SK-N-SH (cell line): ENCODE results near the gene PLA2G2F. TPM values are rescaled to one million over a fixed set of nuclear protein-coding genes. Genes with fewer than 3 reads are reported as not detected.

Experiments
- CTCF ChIA-PET: fragments of 300-600, 350-600 bp; formaldehyde crosslinking; extraction: SDS; loops from one replicate; lab custom pipeline; 2021; lab: Yijun Ruan, JAX
- POLR2A ChIA-PET: fragments of 350-600 bp; sonication (Branson Sonifier 250); formaldehyde crosslinking; extraction: SDS; loops from one replicate; lab custom pipeline; 2020; ENCODE audit warnings: antibody characterized with exemption, inconsistent platforms; lab: Yijun Ruan, JAX
- DNase-seq: peaks from one replicate; pipeline ENCODE4 v3.0.0; 2012
- H2AFZ ChIP-seq: fragments of 200-600 bp; sonication (generic); 2 replicates; pipeline ENCODE4 v1.8.1; 2016; ENCODE audit warnings: antibody characterized with exemption, mild to moderate bottlenecking, low read depth
- H3F3A ChIP-seq: fragments of 200-600 bp; sonication (generic); replicated peaks from 2 replicates; pipeline ENCODE3; 2016; ENCODE audit warnings: antibody characterized with exemption, mild to moderate bottlenecking; ENCODE audit not compliant: insufficient read depth
- H3K27ac ChIP-seq, 2 experiments: fragments of 200-500 bp in 1 of 2; fragments of 200-600 bp in 1 of 2; sonication (Bioruptor generic) in 1 of 2; sonication (generic), shearing (Covaris generic) in 1 of 2; 2 replicates each; pipeline versions ENCODE4 v1.5.1 to v1.6.1; 2014 to 2016; ENCODE audit warnings: low read depth in 2 of 2, inconsistent platforms in 1 of 2, low read length in 1 of 2, mild to moderate bottlenecking in 1 of 2, mixed read lengths in 1 of 2
- H3K27me3 ChIP-seq: fragments of 200-600 bp; sonication (generic), shearing (Covaris generic); 2 replicates; pipeline ENCODE4 v1.6.1; 2016; ENCODE audit warnings: mixed run types; ENCODE audit not compliant: insufficient read depth
- H3K36me3 ChIP-seq, 2 experiments: fragments of 200-500 bp in 1 of 2; fragments of 200-600 bp in 1 of 2; sonication (Bioruptor generic) in 1 of 2; sonication (generic) in 1 of 2; replicated peaks in 1 of 2; 2 replicates each; pipeline versions ENCODE3 to v1.5.1; 2014 to 2016; ENCODE audit warnings: low read length in 1 of 2, mild to moderate bottlenecking in 1 of 2; ENCODE audit not compliant: insufficient read depth in 2 of 2, control insufficient read depth in 1 of 2
- H3K4me1 ChIP-seq, 2 experiments: fragments of 200-500 bp in 1 of 2; fragments of 200-600 bp in 1 of 2; sonication (Bioruptor generic) in 1 of 2; sonication (generic), shearing (Covaris generic) in 1 of 2; 2 replicates each; pipeline versions ENCODE4 v1.5.1 to v1.6.1; 2014 to 2016; ENCODE audit warnings: low read depth in 1 of 2, low read length in 1 of 2, mixed run types in 1 of 2; ENCODE audit not compliant: insufficient read depth in 2 of 2, control insufficient read depth in 1 of 2
- H3K4me2 ChIP-seq: fragments of 200-600 bp; sonication (generic), shearing (Covaris generic); 2 replicates; pipeline ENCODE4 v1.6.1; 2017; ENCODE audit warnings: mixed run types
- H3K4me3 ChIP-seq, 2 experiments: fragments of 200-500 bp in 1 of 2; fragments of 200-600 bp in 1 of 2; sonication (Bioruptor generic) in 1 of 2; sonication (generic), shearing (Covaris generic) in 1 of 2; 2 replicates each; pipeline versions ENCODE4 v1.5.1 to v1.8.1; 2014 to 2016; ENCODE audit warnings: low read depth in 2 of 2, inconsistent platforms in 1 of 2, low read length in 1 of 2, mild to moderate bottlenecking in 1 of 2, mixed read lengths in 1 of 2, moderate library complexity in 1 of 2
- H3K79me2 ChIP-seq: fragments of 200-600 bp; sonication (generic); 2 replicates; pipeline ENCODE4 v1.8.1; 2017; ENCODE audit warnings: mild to moderate bottlenecking; ENCODE audit not compliant: insufficient read depth
- H3K9ac ChIP-seq: fragments of 200-600 bp; sonication (generic); 2 replicates; pipeline ENCODE4 v1.6.1; 2017; ENCODE audit warnings: mixed run types
- H3K9me2 ChIP-seq: fragments of 200-600 bp; sonication (generic); 2 replicates; pipeline ENCODE4 v1.6.1; 2017; ENCODE audit warnings: mixed run types
- H3K9me3 ChIP-seq: fragments of 200-600 bp; sonication (generic); 2 replicates; pipeline ENCODE4 v1.6.1; 2017; ENCODE audit warnings: mixed run types, mild to moderate bottlenecking, moderate library complexity
- H4K20me1 ChIP-seq: fragments of 200-600 bp; sonication (generic); 2 replicates; pipeline ENCODE4 v1.6.1; 2017; ENCODE audit warnings: mild to moderate bottlenecking, mixed run types; ENCODE audit not compliant: insufficient read depth
- CHD2 ChIP-seq: fragments of 150-350 bp; IDR thresholded peaks from 2 replicates; pipeline ENCODE4 v1.6.1; 2018; ENCODE audit warnings: low read length; ENCODE audit not compliant: partially characterized antibody
- CTCF ChIP-seq: fragments of 200-600 bp; sonication (generic); IDR thresholded peaks from 2 replicates; pipeline ENCODE4 v1.6.1; 2017; ENCODE audit warnings: antibody characterized with exemption, mild to moderate bottlenecking, moderate library complexity
- ELF1 ChIP-seq: IDR thresholded peaks from 2 replicates; pipeline ENCODE4 v1.4.0; 2012
- FOSL2 ChIP-seq: IDR thresholded peaks from 2 replicates; pipeline ENCODE4 v1.4.0; 2012; ENCODE audit warnings: low read depth, mild to moderate bottlenecking, moderate library complexity, borderline replicate concordance
- FOXJ3 ChIP-seq: sonication (generic); formaldehyde crosslinking; IDR thresholded peaks from 2 replicates; pipeline ENCODE4 v1.5.1; 2020; ENCODE audit warnings: mild to moderate bottlenecking, missing genetic modification reagents
- FOXM1 ChIP-seq: IDR thresholded peaks from 2 replicates; pipeline ENCODE4 v1.4.0; 2012; ENCODE audit warnings: low read depth, mild to moderate bottlenecking
- MAX ChIP-seq: IDR thresholded peaks from 2 replicates; pipeline ENCODE4 v1.4.0; 2012; ENCODE audit warnings: low read depth
- MXI1 ChIP-seq: IDR thresholded peaks from 2 replicates; pipeline ENCODE4 v1.6.1; 2012; ENCODE audit warnings: mild to moderate bottlenecking, low read depth, low read length, improper control_type of control experiment
- NRF1 ChIP-seq: IDR thresholded peaks from 2 replicates; pipeline ENCODE4 v1.6.1; 2012; ENCODE audit warnings: low read depth, mild to moderate bottlenecking, low read length
- PBX3 ChIP-seq: IDR thresholded peaks from 2 replicates; pipeline ENCODE4; 2012
- POLR2AphosphoS5 ChIP-seq: IDR thresholded peaks from 2 replicates; pipeline ENCODE4 v1.6.1; 2012; ENCODE audit warnings: low read depth, low read length
- RCOR1 ChIP-seq: fragments of 150-350 bp; IDR thresholded peaks from 2 replicates; pipeline ENCODE4 v1.6.1; 2017; ENCODE audit warnings: antibody characterized with exemption, low read length
- RFX5 ChIP-seq: IDR thresholded peaks from 2 replicates; pipeline ENCODE4 v1.6.1; 2012; ENCODE audit warnings: mild to moderate bottlenecking, improper control_type of control experiment, low read length
- SIN3A ChIP-seq: IDR thresholded peaks from 2 replicates; pipeline ENCODE4 v1.6.1; 2012; ENCODE audit warnings: low read depth, mild to moderate bottlenecking, low read length, moderate library complexity, borderline replicate concordance
- TCF12 ChIP-seq: IDR thresholded peaks from 2 replicates; pipeline ENCODE4 v1.4.0; 2012
- USF2 ChIP-seq: fragments of 150-350 bp; IDR thresholded peaks from 2 replicates; pipeline ENCODE4 v1.6.1; 2017; ENCODE audit warnings: antibody characterized with exemption, low read length, low read depth, borderline replicate concordance
- WGBS: methylation state at CpG from one replicate; pipeline ENCODE4 v1.1.6; 2017; ENCODE audit warnings: low lambda C conversion rate; 5-methylcytosine and 5-hydroxymethylcytosine counted together
- polyA plus RNA-seq, 3 experiments: library from polyadenylated mRNA; depleted of rRNA; stranded (reverse); fragments of >200 nt; gene quantifications; 2 replicates each; pipeline ENCODE4 v1.2.3, GENCODE V29; 2012

The PLA2G2F gene
- polyA plus RNA-seq, 1 of the 3 experiments (the other 2 are of a cell fraction), result not detected

- TF ChIP-seq SIN3A, result no peak
Observed at GRCh38 chr1:20192364-20192763, 53.2 kb downstream of the PLA2G2F start (continued).

- Histone ChIP-seq H3K9me3 (no peaks in the 10 kb centered on the region), H3K9ac (no peak overlapping the region), H4K20me1 (no peaks in the 10 kb centered on the region), H2AFZ (no peak overlapping the region), H3K4me2 (no peak overlapping the region), H3K9me2 (no peaks in the 10 kb centered on the region), H3K36me3 (no peaks in the 10 kb centered on the region), H3K4me3 (no peak overlapping the region), H3K79me2 (no peaks in the 10 kb centered on the region), H3K27ac (no peak overlapping the region), H3F3A (no peaks in the 10 kb centered on the region), H3K27me3 (peaks cover 12% of the 10 kb centered on the region; the same call in 1 of the 2 replicates), H3K4me1 (no peaks in the 10 kb centered on the region; a peak in 1 of 4 replicates)
- DNase-seq, result no peak
- POLR2A ChIA-PET, result no interaction called here
- CTCF ChIA-PET, result interaction anchor here (0.6 to 2.9 kb wide), 11 partner anchors 9 to 445 kb away, joined by 3 to 16 read pairs (median 4); no protein-coding TSS in a partner anchor
- TF ChIP-seq CTCF (no peak), FOXJ3 (CRISPR knock-in tag) (no peak), FOSL2 (no peak), RCOR1 (no peak), POLR2AphosphoS5 (no peak), RFX5 (no peak), USF2 (no peak), FOXM1 (no peak), MXI1 (no peak), TCF12 (no peak), CHD2 (no peak), PBX3 (no peak), ELF1 (no peak), MAX (no peak), NRF1 (no peak)
- WGBS, result 31% methylated on average over 1 of the region's 1 CpG
Observed at GRCh38 chr1:20192871-20193411, 53.8 kb downstream of the PLA2G2F start.
